WTC11 (cell line): ENCODE results near the gene KRTAP10-10. TPM values are rescaled to one million over a fixed set of nuclear protein-coding genes. Genes with fewer than 3 reads are reported as not detected.

Experiments used
- ATAC-seq: fragments of 200-7000 bp; cut with Tn5 transposase; 2 replicates; pipeline ENCODE4 v1.10.0; 2021; ENCODE audit warnings: mild to moderate bottlenecking, moderate library complexity
- CTCF ChIA-PET: fragments of 300-600 bp; sonication (Branson Sonifier 250); formaldehyde crosslinking; loops from one replicate; lab custom pipeline; 2021; ENCODE audit warnings: antibody characterized with exemption; lab: Charles Lee
- POLR2A ChIA-PET: fragments of 350-600 bp; sonication (Branson Sonifier 250); formaldehyde crosslinking; loops from one replicate; lab custom pipeline; 2021; ENCODE audit warnings: antibody characterized with exemption; lab: Charles Lee
- DNase-seq: peaks from one replicate; pipeline ENCODE4 v3.0.0; 2021; ENCODE audit warnings: low spot score
- H3K27ac Mint-ChIP-seq: 2 replicates; pipeline ENCODE4 v1.8.0; 2021; ENCODE audit warnings: mixed read lengths
- H3K27me3 Mint-ChIP-seq: 2 replicates; pipeline ENCODE4 v1.8.0; 2021; ENCODE audit warnings: low read depth, mild to moderate bottlenecking, moderate library complexity, mixed read lengths
- H3K36me3 Mint-ChIP-seq: 2 replicates; pipeline ENCODE4 v1.8.0; 2021; ENCODE audit warnings: mixed read lengths
- H3K4me1 Mint-ChIP-seq: 2 replicates; pipeline ENCODE4 v1.8.0; 2022; ENCODE audit warnings: mixed read lengths
- H3K4me3 Mint-ChIP-seq: 2 replicates; pipeline ENCODE4 v1.8.0; 2021; ENCODE audit warnings: mild to moderate bottlenecking, moderate library complexity, mixed read lengths
- H3K9me3 Mint-ChIP-seq: 2 replicates; pipeline ENCODE4 v1.8.0; 2021; ENCODE audit warnings: mixed read lengths
- GTF2I ChIP-seq: fragments of 250-450 bp; sonication (Bioruptor Pico); conservative IDR thresholded peaks from 2 replicates; pipeline ENCODE4 v1.4.0; 2021; ENCODE audit warnings: mild to moderate bottlenecking
- NFE2L1 ChIP-seq: sonication (generic); formaldehyde crosslinking; IDR thresholded peaks from 2 replicates; pipeline ENCODE4 v1.8.1; 2023; ENCODE audit warnings: missing genetic modification reagents
- TEAD4 ChIP-seq: sonication (generic); formaldehyde crosslinking; IDR thresholded peaks from 2 replicates; pipeline ENCODE4 v1.8.0; 2022; ENCODE audit warnings: mild to moderate bottlenecking, missing genetic modification reagents
- ZNF396 ChIP-seq: fragments of 250-450 bp; sonication (Bioruptor Pico); IDR thresholded peaks from 2 replicates; pipeline ENCODE4 v1.8.0; 2021; ENCODE audit warnings: mild to moderate bottlenecking, moderate library complexity, borderline replicate concordance
- total RNA-seq: library from RNA; stranded (reverse); gene quantifications from 3 replicates; pipeline ENCODE4 v1.2.3, GENCODE V29; 2021
- TF ChIP-seq, protein P1 (sequence below): fragments of 250-450 bp; sonication (Bioruptor Pico); IDR thresholded peaks from 2 replicates; pipeline ENCODE4 v1.9.0; 2021; ENCODE audit warnings: mild to moderate bottlenecking, borderline replicate concordance
- TF ChIP-seq, protein P2 (sequence below): fragments of 250-450 bp; sonication (Bioruptor Pico); IDR thresholded peaks from 2 replicates; pipeline ENCODE4 v2.1.2; 2022; ENCODE audit warnings: mild to moderate bottlenecking, moderate library complexity
- TF ChIP-seq, protein P3 (sequence below): fragments of 250-450 bp; sonication (Bioruptor Pico); IDR thresholded peaks from 2 replicates; pipeline ENCODE4 v1.8.0; 2021; ENCODE audit warnings: mild to moderate bottlenecking
- TF ChIP-seq, protein P4 (sequence below): sonication (generic); formaldehyde crosslinking; IDR thresholded peaks from 2 replicates; pipeline ENCODE4 v1.8.0; 2023; ENCODE audit warnings: missing genetic modification reagents, mild to moderate bottlenecking, borderline replicate concordance
- TF ChIP-seq, protein P5 (sequence below): sonication (generic); formaldehyde crosslinking; IDR thresholded peaks from 2 replicates; pipeline ENCODE4 v1.8.0; 2023; ENCODE audit warnings: mild to moderate bottlenecking, missing genetic modification reagents

Gene KRTAP10-10
- total RNA-seq, 1 experiment from 2014 or later: not detected

DNA sequence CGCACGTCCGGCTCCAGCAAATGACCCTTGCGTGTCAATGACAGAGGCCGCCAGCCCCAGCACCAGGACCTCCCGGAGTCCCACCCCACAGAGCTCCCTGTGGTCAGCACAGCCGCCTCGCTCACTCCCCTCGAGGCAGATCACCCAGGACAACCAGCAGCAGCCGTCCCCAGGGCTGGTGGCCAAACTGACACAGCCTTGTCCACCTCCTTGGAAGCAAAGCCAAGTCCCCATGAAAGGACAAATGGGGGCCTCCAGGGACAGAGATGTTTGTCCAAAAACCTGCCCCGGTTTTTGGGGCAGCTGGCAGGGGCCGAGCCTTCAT, 2.1 kb downstream of the KRTAP10-10 start (continued):
- TF ChIP-seq, protein P1, sequence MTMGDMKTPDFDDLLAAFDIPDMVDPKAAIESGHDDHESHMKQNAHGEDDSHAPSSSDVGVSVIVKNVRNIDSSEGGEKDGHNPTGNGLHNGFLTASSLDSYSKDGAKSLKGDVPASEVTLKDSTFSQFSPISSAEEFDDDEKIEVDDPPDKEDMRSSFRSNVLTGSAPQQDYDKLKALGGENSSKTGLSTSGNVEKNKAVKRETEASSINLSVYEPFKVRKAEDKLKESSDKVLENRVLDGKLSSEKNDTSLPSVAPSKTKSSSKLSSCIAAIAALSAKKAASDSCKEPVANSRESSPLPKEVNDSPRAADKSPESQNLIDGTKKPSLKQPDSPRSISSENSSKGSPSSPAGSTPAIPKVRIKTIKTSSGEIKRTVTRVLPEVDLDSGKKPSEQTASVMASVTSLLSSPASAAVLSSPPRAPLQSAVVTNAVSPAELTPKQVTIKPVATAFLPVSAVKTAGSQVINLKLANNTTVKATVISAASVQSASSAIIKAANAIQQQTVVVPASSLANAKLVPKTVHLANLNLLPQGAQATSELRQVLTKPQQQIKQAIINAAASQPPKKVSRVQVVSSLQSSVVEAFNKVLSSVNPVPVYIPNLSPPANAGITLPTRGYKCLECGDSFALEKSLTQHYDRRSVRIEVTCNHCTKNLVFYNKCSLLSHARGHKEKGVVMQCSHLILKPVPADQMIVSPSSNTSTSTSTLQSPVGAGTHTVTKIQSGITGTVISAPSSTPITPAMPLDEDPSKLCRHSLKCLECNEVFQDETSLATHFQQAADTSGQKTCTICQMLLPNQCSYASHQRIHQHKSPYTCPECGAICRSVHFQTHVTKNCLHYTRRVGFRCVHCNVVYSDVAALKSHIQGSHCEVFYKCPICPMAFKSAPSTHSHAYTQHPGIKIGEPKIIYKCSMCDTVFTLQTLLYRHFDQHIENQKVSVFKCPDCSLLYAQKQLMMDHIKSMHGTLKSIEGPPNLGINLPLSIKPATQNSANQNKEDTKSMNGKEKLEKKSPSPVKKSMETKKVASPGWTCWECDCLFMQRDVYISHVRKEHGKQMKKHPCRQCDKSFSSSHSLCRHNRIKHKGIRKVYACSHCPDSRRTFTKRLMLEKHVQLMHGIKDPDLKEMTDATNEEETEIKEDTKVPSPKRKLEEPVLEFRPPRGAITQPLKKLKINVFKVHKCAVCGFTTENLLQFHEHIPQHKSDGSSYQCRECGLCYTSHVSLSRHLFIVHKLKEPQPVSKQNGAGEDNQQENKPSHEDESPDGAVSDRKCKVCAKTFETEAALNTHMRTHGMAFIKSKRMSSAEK (CRISPR knock-in tag): no peak

DNA sequence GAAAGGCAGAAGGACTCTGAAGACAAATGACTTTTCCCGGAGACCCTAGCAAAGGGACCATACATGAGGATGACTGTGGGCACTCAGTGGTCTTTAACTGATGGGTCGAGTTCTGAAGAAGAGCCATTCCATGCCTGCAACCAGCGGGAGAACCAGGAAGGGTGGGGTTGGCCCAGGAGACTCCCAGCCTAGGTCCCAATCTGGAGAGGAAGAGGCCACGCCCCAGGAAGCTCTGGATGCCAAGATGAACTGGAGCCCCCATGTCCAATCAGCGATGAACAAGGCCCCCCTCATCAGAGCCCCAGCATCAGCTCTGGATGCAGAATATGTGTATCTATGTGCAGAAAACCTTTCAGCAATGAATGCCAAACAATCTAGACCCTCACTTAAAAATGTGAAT, 3.6 kb downstream of the KRTAP10-10 start:
- no peak overlapping the region for H3K4me3 Mint-ChIP-seq
- peaks cover 6% of the 10 kb centered on the region for H3K4me1 Mint-ChIP-seq
- ChIA-PET CTCF (no interaction called here), POLR2A (no interaction called here)
- no peak for DNase-seq
- peaks cover 40% of the 10 kb centered on the region for H3K9me3 Mint-ChIP-seq
- ATAC-seq: no peak
- TF ChIP-seq, protein P2, sequence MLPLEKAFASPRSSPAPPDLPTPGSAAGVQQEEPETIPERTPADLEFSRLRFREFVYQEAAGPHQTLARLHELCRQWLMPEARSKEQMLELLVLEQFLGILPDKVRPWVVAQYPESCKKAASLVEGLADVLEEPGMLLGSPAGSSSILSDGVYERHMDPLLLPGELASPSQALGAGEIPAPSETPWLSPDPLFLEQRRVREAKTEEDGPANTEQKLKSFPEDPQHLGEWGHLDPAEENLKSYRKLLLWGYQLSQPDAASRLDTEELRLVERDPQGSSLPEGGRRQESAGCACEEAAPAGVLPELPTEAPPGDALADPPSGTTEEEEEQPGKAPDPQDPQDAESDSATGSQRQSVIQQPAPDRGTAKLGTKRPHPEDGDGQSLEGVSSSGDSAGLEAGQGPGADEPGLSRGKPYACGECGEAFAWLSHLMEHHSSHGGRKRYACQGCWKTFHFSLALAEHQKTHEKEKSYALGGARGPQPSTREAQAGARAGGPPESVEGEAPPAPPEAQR (CRISPR knock-in tag): no peak
- TF ChIP-seq, protein P3, sequence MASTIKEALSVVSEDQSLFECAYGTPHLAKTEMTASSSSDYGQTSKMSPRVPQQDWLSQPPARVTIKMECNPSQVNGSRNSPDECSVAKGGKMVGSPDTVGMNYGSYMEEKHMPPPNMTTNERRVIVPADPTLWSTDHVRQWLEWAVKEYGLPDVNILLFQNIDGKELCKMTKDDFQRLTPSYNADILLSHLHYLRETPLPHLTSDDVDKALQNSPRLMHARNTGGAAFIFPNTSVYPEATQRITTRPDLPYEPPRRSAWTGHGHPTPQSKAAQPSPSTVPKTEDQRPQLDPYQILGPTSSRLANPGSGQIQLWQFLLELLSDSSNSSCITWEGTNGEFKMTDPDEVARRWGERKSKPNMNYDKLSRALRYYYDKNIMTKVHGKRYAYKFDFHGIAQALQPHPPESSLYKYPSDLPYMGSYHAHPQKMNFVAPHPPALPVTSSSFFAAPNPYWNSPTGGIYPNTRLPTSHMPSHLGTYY (CRISPR knock-in tag): no peak
- TF ChIP-seq, protein P4, sequence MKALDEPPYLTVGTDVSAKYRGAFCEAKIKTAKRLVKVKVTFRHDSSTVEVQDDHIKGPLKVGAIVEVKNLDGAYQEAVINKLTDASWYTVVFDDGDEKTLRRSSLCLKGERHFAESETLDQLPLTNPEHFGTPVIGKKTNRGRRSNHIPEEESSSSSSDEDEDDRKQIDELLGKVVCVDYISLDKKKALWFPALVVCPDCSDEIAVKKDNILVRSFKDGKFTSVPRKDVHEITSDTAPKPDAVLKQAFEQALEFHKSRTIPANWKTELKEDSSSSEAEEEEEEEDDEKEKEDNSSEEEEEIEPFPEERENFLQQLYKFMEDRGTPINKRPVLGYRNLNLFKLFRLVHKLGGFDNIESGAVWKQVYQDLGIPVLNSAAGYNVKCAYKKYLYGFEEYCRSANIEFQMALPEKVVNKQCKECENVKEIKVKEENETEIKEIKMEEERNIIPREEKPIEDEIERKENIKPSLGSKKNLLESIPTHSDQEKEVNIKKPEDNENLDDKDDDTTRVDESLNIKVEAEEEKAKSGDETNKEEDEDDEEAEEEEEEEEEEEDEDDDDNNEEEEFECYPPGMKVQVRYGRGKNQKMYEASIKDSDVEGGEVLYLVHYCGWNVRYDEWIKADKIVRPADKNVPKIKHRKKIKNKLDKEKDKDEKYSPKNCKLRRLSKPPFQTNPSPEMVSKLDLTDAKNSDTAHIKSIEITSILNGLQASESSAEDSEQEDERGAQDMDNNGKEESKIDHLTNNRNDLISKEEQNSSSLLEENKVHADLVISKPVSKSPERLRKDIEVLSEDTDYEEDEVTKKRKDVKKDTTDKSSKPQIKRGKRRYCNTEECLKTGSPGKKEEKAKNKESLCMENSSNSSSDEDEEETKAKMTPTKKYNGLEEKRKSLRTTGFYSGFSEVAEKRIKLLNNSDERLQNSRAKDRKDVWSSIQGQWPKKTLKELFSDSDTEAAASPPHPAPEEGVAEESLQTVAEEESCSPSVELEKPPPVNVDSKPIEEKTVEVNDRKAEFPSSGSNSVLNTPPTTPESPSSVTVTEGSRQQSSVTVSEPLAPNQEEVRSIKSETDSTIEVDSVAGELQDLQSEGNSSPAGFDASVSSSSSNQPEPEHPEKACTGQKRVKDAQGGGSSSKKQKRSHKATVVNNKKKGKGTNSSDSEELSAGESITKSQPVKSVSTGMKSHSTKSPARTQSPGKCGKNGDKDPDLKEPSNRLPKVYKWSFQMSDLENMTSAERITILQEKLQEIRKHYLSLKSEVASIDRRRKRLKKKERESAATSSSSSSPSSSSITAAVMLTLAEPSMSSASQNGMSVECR: no peak
- peaks cover 25% of the 10 kb centered on the region for H3K36me3 Mint-ChIP-seq
- H3K27ac Mint-ChIP-seq: no peak overlapping the region
- peaks cover 8% of the 10 kb centered on the region; the same call in 1 of the 2 replicates for H3K27me3 Mint-ChIP-seq

DNA sequence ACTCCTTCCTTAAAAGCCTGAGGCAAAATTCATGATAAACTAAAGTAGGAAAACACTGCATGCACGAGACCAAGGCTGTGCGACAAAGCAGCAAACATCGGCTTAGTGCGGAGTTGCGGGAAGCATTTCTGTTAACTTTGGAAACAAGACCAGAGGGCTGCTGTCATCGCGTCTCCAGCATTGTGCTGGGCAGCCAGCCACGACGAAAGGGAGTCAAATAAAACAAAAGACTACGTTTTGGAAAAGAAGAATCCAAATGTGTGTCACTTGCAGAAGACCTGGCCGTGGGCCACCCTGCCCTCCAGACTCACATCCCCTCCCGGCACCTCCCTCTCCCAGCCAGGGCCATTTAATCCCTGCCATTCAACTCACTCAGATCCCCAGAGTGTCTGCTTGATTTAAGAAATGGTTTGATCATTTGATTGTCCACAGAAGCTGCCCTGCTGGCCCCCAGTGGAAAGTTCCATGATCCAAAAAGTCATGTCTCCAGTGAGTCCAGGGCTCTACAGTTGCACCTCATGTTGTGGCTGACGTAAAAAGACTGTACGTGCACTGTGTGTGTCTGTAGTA, 6.7 kb downstream of the KRTAP10-10 start:
- Mint-ChIP-seq H3K4me3 (no peak overlapping the region), H3K9me3 (peaks cover 40% of the 10 kb centered on the region), H3K4me1 (peaks cover 10% of the 10 kb centered on the region), H3K27ac (no peak overlapping the region), H3K36me3 (peaks cover 28% of the 10 kb centered on the region), H3K27me3 (peaks cover 8% of the 10 kb centered on the region; the same call in 1 of the 2 replicates)
- ChIA-PET CTCF (no interaction called here), POLR2A (no interaction called here)
- ATAC-seq (no peak), DNase-seq (no peak)
- TF ChIP-seq NFE2L1 (CRISPR knock-in tag) (no peak), TEAD4 (CRISPR knock-in tag) (no peak), ZNF396 (CRISPR knock-in tag) (no peak), GTF2I (CRISPR knock-in tag) (no peak)
- TF ChIP-seq, protein P5, sequence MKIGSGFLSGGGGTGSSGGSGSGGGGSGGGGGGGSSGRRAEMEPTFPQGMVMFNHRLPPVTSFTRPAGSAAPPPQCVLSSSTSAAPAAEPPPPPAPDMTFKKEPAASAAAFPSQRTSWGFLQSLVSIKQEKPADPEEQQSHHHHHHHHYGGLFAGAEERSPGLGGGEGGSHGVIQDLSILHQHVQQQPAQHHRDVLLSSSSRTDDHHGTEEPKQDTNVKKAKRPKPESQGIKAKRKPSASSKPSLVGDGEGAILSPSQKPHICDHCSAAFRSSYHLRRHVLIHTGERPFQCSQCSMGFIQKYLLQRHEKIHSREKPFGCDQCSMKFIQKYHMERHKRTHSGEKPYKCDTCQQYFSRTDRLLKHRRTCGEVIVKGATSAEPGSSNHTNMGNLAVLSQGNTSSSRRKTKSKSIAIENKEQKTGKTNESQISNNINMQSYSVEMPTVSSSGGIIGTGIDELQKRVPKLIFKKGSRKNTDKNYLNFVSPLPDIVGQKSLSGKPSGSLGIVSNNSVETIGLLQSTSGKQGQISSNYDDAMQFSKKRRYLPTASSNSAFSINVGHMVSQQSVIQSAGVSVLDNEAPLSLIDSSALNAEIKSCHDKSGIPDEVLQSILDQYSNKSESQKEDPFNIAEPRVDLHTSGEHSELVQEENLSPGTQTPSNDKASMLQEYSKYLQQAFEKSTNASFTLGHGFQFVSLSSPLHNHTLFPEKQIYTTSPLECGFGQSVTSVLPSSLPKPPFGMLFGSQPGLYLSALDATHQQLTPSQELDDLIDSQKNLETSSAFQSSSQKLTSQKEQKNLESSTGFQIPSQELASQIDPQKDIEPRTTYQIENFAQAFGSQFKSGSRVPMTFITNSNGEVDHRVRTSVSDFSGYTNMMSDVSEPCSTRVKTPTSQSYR (CRISPR knock-in tag): no peak
